GM19351 (cell line): ENCODE data around the gene SLC15A4.
"Not testable (repeated sequence)": the region's sequence is repeated elsewhere in the genome, so short reads cannot be mapped to it uniquely, and the experiment has no call there.

Source experiments
- ATAC-seq: cut with Tn5 transposase; IDR thresholded peaks from one replicate; pipeline ENCODE4 v1.9.1; 2021; ENCODE audit warnings: mild to moderate bottlenecking, moderate library complexity; ENCODE audit not compliant: unreplicated experiment

Gene SLC15A4

DNA sequence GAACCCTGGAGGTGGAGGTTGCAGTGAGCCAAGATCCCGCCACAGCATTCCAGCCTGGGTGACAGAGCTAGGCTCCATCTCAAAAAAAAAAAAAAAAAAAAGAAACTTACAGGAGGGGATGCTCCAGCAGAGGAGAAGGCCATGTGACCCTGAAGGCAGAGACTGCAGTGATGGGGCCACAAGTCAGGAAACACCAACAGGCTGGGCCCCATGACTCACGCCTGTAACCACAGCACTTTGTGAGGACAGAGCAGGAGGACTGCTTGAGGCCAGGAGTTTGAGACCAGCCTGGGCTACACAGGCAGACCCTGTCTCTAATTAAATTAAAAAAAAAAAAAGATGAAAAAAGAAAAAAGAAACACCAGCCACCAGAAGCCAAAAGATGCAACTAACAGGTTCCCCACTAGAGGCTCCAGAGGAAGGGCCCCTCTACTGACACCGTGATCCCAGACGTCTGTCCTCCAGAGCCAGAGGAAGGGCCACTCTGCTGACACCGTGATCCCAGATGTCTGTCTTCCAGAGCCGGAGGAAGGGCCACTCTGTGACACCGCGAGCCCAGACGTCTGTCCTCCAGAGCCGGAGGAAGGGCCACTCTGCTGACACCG is 20.4 kb upstream of the SLC15A4 start:
- peak; percentile 56 for ATAC-seq

GRCh38 chr12:128843538-128843937 is 19.8 kb upstream of the SLC15A4 start:
- ATAC-seq = no peak

DNA sequence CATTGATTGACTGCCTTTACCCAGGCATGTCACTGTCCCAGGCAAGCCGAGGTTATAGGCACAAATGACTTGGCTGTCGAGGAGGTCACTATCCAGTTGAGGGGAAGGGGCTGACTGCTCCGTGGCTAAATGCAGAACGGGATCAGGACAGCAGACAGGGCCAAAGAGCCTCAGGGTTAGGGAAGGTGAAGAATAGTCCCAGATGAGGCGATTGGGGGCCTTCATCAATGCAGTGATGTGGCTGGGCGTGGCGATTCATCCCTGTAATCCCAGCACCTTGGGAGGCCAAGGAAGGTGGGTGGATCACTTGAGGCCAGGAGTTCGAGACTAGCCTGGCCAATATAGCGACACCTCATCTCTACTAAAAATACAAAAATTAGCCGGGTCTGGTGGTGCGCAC is 18.8 kb upstream of the SLC15A4 start:
- ATAC-seq = no peak

DNA sequence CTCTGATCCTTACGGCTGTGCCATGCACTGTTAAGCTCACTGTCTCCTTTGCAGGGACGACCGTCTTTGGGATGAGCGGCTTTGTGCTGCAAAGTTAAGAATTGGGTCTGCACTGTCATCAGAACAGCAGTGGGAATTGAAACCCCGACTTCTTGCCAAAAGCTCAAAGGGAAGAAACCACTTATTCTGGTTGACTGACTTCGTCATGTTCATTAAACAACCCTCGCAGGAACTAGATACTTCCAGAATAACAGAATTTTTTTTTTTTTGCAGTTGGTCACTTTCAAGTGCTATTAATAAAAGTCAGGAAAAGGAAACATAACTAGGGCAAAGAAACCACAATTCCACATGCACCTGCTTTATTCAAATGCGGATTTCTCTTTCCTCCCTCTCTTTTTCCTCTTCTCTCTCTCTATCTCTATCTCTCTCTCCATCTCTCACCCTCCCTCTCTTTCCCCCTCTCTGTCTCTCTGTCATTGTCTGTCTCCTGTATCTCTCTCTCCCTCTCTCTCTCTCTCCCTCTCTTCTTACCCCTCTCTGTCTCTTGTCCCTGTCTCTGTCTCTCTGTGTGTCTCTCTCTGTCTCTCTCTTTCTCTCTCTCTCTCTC is 17.2 kb upstream of the SLC15A4 start:
- peak; percentile 74 for ATAC-seq

DNA sequence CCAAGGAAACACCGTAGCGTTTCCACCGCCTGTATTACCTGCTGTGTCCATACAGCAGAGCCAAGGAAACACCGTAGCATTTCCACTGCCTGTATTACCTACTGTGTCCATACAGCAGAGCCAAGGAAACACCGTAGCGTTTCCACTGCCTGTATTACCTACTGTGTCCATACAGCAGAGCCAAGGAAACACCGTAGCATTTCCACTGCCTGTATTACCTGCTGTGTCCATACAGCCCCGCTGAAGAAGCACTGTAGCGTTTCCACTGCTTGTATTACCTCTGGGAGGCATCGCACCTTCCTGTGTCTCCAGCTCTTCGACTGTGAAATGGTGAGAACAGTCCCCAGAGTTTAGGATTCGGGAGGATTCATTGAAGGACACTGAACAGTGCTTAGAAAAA is 16.1 kb upstream of the SLC15A4 start:
- not testable (repeated sequence) for ATAC-seq

- no peak for ATAC-seq
These were observed 9.7 kb upstream of the SLC15A4 start for GRCh38 chr12:128833418-128833817.

- ATAC-seq = peak; percentile 48
These were observed 6.7 kb upstream of the SLC15A4 start for GRCh38 chr12:128830505-128830893.

GRCh38 chr12:128829861-128830504 is 6.2 kb upstream of the SLC15A4 start:
- peak; percentile 86 for ATAC-seq

GRCh38 chr12:128827724-128828123 is 4.0 kb upstream of the SLC15A4 start:
- no peak for ATAC-seq

- no peak for ATAC-seq
These were observed 2.1 kb upstream of the SLC15A4 start for GRCh38 chr12:128825835-128826234.

DNA sequence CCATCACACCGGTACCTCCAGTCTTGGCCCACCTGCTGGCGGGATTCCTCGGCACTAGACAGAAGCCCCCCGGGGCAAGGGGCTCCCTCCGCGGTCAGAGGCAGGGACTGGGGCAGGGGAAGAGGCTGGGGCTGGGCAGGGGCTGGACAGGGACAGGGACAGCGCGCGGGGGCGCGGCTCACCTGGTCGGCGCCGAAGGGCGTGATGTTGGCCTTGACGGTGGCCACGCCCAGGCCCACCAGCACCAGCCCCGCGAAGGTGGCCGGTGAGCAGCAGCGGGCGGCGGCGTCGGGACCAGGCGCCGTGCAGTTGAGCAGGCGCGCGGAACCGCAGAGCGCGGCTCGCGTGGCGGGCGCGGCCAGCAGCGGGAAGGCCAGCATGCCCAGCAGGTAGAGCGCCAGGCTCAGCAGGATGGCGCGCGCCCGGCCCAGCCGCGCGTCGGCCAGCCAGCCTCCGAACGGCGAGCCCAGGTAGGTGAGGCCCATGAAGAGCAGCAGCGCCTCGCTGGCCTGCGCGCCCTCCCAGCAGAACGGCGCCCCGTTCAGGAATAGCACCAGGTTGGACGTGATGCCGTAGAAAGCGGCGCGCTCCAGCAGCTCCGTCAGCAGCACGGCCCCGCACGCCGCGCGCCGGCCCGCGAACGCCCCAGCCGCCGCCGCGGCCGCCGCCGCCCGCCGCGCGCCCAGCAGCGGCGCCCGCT is 392 bp downstream of the SLC15A4 start:
- ATAC-seq = peak; percentile 29

DNA sequence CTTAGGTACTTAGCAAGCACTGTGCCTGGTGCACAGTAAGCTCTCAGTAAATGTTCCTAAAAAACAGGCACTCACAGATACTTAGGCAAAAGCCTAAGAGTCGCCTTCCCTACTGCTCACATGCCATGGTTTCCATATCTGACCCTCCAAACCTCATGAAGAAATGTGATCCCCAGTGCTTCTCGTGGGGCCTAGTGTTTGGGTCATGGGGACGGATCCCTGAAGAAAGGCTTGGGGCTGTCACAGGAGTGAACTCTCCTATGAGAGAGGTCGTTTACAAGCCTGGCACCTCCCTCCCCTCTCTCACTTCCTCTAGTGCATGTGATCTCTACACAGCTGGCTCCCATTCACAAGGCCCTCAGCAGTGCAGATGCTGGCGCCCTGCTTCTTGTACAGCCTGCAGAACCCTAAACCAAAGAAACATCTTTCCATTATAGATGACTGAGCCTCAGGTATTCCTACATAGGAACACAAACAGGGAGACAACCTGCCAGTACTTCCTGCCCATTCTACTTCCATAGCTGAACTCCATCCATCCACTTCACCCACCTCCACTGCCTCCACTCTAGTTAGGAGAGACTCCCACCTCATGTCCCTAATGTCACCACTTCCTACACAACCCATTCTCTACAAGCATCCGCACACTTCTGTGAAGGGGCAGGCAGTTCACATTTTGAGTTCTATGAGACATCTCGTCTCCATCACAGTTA is 2.9 kb downstream of the SLC15A4 start:
- peak; percentile 53 for ATAC-seq

GRCh38 chr12:128820253-128820652 is 3.5 kb downstream of the SLC15A4 start:
- ATAC-seq = no peak

DNA sequence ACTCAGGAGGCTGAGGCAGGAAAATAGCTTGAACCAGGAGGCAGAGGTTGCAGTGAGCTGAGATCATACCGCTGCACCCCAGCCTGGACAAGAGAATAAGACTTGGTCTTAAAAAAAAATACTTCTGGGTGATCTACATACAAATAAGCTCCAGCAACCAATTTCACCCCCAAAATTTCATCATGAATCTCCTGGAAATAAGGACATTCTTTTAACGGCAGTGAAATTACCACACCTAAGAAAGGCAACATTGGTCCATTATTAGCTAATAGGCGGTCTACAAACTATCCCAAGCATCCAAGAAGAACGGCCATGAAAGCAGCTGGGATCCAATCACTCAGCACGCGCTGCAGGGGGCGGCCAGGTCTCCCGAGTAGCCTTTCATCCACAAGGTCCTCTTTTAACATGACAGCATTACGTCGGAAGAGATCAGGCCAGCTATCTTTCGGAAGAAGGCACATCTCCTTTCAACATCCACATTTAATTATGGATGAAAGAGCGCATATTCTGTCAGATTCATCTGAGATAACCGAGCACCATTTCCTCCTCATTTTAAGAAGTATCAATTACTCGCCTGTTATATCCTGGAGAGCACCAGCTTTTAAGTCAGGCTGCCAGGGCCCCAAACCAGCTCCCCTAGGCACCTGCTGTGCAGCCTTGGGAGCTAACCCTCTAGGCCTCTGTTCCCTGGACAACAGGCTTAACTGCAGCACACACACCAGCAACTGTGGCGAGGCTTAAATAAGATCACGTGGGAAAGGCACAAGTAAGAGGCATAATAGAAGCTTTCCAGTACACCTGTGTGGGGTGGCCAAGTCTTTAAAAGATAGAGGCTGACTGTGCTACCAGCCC is 4.2 kb downstream of the SLC15A4 start:
- no peak for ATAC-seq

GRCh38 chr12:128818065-128819022 is 5.4 kb downstream of the SLC15A4 start:
- peak; percentile 35 for ATAC-seq

- peak; percentile 37 for ATAC-seq
These were observed 6.4 kb downstream of the SLC15A4 start for GRCh38 chr12:128817111-128818015.

GRCh38 chr12:128816643-128816920 is 7.2 kb downstream of the SLC15A4 start:
- no peak for ATAC-seq
